KMS-11 (cell line): ENCODE measurements around the gene IFNL1.

Source experiments
- H2AFZ ChIP-seq: fragments of 200-600 bp; sonication (generic); 2 replicates; pipeline ENCODE4 v1.6.1; 2016; ENCODE audit warnings: antibody characterized with exemption, mixed run types, low read depth
- H3K27ac ChIP-seq: fragments of 200-600 bp; sonication (generic); 2 replicates; pipeline ENCODE4 v1.6.1; 2016; ENCODE audit warnings: mild to moderate bottlenecking, mixed run types
- H3K27me3 ChIP-seq: fragments of 200-600 bp; sonication (generic); 2 replicates; pipeline ENCODE4 v1.6.1; 2017; ENCODE audit warnings: mild to moderate bottlenecking, low read depth, mixed run types, moderate library complexity; ENCODE audit not compliant: insufficient read depth
- H3K36me3 ChIP-seq: fragments of 200-600 bp; sonication (generic); 2 replicates; pipeline ENCODE4 v1.6.1; 2017; ENCODE audit warnings: mild to moderate bottlenecking, mixed run types; ENCODE audit not compliant: insufficient read depth
- H3K4me1 ChIP-seq: fragments of 200-600 bp; sonication (generic); 2 replicates; pipeline ENCODE4 v1.6.1; 2016; ENCODE audit warnings: mild to moderate bottlenecking, low read depth, mixed run types; ENCODE audit not compliant: poor library complexity, severe bottlenecking
- H3K4me2 ChIP-seq: fragments of 200-600 bp; sonication (generic); 2 replicates; pipeline ENCODE4 v1.7.0; 2016; ENCODE audit warnings: mild to moderate bottlenecking, mixed run types
- H3K4me3 ChIP-seq: fragments of 200-600 bp; sonication (generic); IDR thresholded peaks from 2 replicates; pipeline ENCODE4 v1.6.1; 2017; ENCODE audit warnings: low read depth, low read length, mixed read lengths; ENCODE audit not compliant: insufficient read depth
- H3K79me2 ChIP-seq: fragments of 200-600 bp; sonication (generic); 2 replicates; pipeline ENCODE4 v1.6.1; 2016; ENCODE audit warnings: low read depth, mixed run types; ENCODE audit not compliant: insufficient read depth
- H3K9ac ChIP-seq: fragments of 200-600 bp; sonication (generic); 2 replicates; pipeline ENCODE4 v1.6.1; 2016; ENCODE audit warnings: mild to moderate bottlenecking, mixed run types
- H4K20me1 ChIP-seq: fragments of 200-600 bp; sonication (generic); 2 replicates; pipeline ENCODE4 v1.6.1; 2016; ENCODE audit warnings: mild to moderate bottlenecking, mixed run types; ENCODE audit not compliant: insufficient read depth
- CTCF ChIP-seq: fragments of 200-600 bp; sonication (generic); conservative IDR thresholded peaks from 2 replicates; pipeline ENCODE4 v1.6.1; 2017; ENCODE audit warnings: low read depth, mild to moderate bottlenecking, antibody characterized with exemption, low read length, moderate library complexity, mixed read lengths

The IFNL1 gene

GRCh38 chr19:39317476-39317875, 21.3 kb downstream of the IFNL1 start:
- H3K27me3 ChIP-seq, result no peaks in the 10 kb centered on the region
- no peak overlapping the region for H3K4me2 ChIP-seq
- no peaks in the 10 kb centered on the region for H4K20me1 ChIP-seq
- no peak for TF ChIP-seq CTCF
- H2AFZ ChIP-seq, result no peak overlapping the region
- peaks cover 6% of the 10 kb centered on the region; the same call in 1 of the 2 replicates for H3K36me3 ChIP-seq
- H3K4me1 ChIP-seq, result peaks cover 19% of the 10 kb centered on the region
- H3K79me2 ChIP-seq, result peaks cover 17% of the 10 kb centered on the region
- no peak overlapping the region for H3K27ac ChIP-seq
- no peak overlapping the region for H3K4me3 ChIP-seq
- no peak overlapping the region for H3K9ac ChIP-seq

GRCh38 chr19:39318071-39318470, 21.9 kb downstream of the IFNL1 start:
- Histone ChIP-seq H3K27ac (no peak overlapping the region), H3K27me3 (no peaks in the 10 kb centered on the region), H4K20me1 (no peaks in the 10 kb centered on the region), H3K4me3 (no peak overlapping the region), H3K79me2 (peaks cover 17% of the 10 kb centered on the region), H3K36me3 (peaks cover 6% of the 10 kb centered on the region; the same call in 1 of the 2 replicates), H3K4me1 (peaks cover 19% of the 10 kb centered on the region), H3K9ac (no peak overlapping the region), H2AFZ (no peak overlapping the region), H3K4me2 (no peak overlapping the region)
- TF ChIP-seq CTCF, result no peak

- H3K79me2 ChIP-seq, result peaks cover 17% of the 10 kb centered on the region
- no peak overlapping the region; the same call in 1 of the 2 replicates for H3K9ac ChIP-seq
- H3K27ac ChIP-seq, result no peak overlapping the region
- no peak overlapping the region for H2AFZ ChIP-seq
- H3K4me3 ChIP-seq, result no peak overlapping the region
- H3K36me3 ChIP-seq, result peaks cover 6% of the 10 kb centered on the region; the same call in 1 of the 2 replicates
- peaks cover 19% of the 10 kb centered on the region for H3K4me1 ChIP-seq
- H3K27me3 ChIP-seq, result no peaks in the 10 kb centered on the region
- H3K4me2 ChIP-seq, result peak overlapping the region; percentile 88
- no peak for TF ChIP-seq CTCF
- H4K20me1 ChIP-seq, result no peaks in the 10 kb centered on the region
These were observed 22.5 kb downstream of the IFNL1 start for GRCh38 chr19:39318690-39319089.

- H2AFZ ChIP-seq, result peak overlapping the region; percentile 81; the same call in 1 of the 2 replicates
These were observed 23.1 kb downstream of the IFNL1 start for GRCh38 chr19:39319098-39319891.

More at GRCh38 chr19:39319098-39319891, 23.1 kb downstream of the IFNL1 start:
- no peak overlapping the region for H3K4me3 ChIP-seq
- no peak overlapping the region for H3K27ac ChIP-seq
- no peaks in the 10 kb centered on the region for H4K20me1 ChIP-seq
- peak overlapping the region; percentile 88 for H3K4me2 ChIP-seq
- no peak for TF ChIP-seq CTCF
- H3K79me2 ChIP-seq, result peaks cover 17% of the 10 kb centered on the region
- peak overlapping the region; percentile 78; the same call in 1 of the 2 replicates for H3K9ac ChIP-seq
- H3K27me3 ChIP-seq, result no peaks in the 10 kb centered on the region
- H3K4me1 ChIP-seq, result peaks cover 19% of the 10 kb centered on the region
- H3K36me3 ChIP-seq, result peaks cover 1% of the 10 kb centered on the region; the same call in 1 of the 2 replicates
